ENCODE data around the gene CILP2.

Gene CILP2

DNA sequence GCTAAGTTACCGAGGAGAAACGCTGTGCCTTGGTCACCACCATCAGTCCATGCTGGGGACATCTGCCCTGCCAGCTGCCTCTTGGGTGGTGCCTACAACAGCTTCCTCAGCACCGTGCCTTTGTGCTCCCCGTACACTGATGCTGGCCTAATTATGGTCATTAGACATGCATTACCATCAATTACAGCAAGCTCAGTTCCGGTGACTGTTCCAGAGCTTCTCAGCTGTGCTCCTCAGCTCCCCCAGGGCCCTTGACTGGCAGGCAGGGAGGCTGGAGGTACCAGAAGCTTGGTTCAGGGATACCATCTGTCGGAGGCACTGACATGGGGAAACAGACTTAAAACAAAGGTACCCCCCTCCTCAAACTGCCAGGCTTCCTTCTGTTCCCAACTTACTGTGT is 40.2 kb downstream of the CILP2 start:
- no peak for TF ChIP-seq CTCF (IDR thresholded peaks at IDR 0.05; ENCODE audit: unreplicated experiment in 3 of 3)
- no peak overlapping the region for H3K4me3 Mint-ChIP-seq
- H3K27ac Mint-ChIP-seq = no peak overlapping the region
- H3K4me1 Mint-ChIP-seq = no peaks in the 10 kb centered on the region
- H3K9me3 Mint-ChIP-seq = no peaks in the 10 kb centered on the region
- no peaks in the 10 kb centered on the region for H3K36me3 Mint-ChIP-seq (ENCODE audit: low read depth)
- no peaks in the 10 kb centered on the region for H3K27me3 Mint-ChIP-seq (ENCODE audit: low read depth)

- no peaks in the 10 kb centered on the region for H3K9me3 Mint-ChIP-seq
- no peaks in the 10 kb centered on the region for H3K27me3 Mint-ChIP-seq (ENCODE audit: low read depth)
- no peak overlapping the region for H3K27ac Mint-ChIP-seq
- no peak overlapping the region for H3K4me3 Mint-ChIP-seq
- H3K4me1 Mint-ChIP-seq = no peaks in the 10 kb centered on the region
- no peaks in the 10 kb centered on the region for H3K36me3 Mint-ChIP-seq (ENCODE audit: low read depth)
- no peak for TF ChIP-seq CTCF (IDR thresholded peaks at IDR 0.05; ENCODE audit: unreplicated experiment in 3 of 3)
Measured at GRCh38 chr19:19579533-19580361, 41.7 kb downstream of the CILP2 start.

- Mint-ChIP-seq H3K9me3 (no peaks in the 10 kb centered on the region), H3K27ac (no peak overlapping the region), H3K27me3 (ENCODE audit: low read depth) (no peaks in the 10 kb centered on the region), H3K36me3 (ENCODE audit: low read depth) (no peaks in the 10 kb centered on the region), H3K4me1 (no peaks in the 10 kb centered on the region), H3K4me3 (no peak overlapping the region)
- TF ChIP-seq CTCF (IDR thresholded peaks at IDR 0.05; ENCODE audit: unreplicated experiment in 3 of 3) = no peak
Measured at GRCh38 chr19:19580418-19580817, 42.4 kb downstream of the CILP2 start.

DNA sequence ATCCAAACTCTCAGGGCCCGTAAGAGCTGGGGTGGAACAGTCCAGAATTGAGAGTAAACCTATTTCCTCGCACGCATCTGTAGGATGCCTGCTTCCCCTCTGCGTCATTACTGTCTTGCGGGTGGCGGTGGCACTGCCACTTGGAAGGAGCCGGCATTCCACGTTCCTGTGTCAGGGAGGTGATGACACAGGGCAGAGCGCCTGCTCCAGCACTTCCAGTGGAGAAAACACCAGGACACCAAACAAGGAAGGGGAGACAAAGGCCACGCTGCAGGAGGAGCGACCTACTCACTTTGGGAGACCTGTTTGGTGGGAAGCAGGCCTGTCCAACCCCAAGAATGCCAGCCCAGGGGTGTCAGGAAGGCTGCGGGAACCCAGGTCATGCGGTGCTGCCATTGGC is 43.3 kb downstream of the CILP2 start:
- no peaks in the 10 kb centered on the region for H3K9me3 Mint-ChIP-seq
- no peak overlapping the region for H3K27ac Mint-ChIP-seq
- H3K4me3 Mint-ChIP-seq = no peak overlapping the region
- TF ChIP-seq CTCF (IDR thresholded peaks at IDR 0.05; ENCODE audit: unreplicated experiment in 3 of 3) = no peak
- H3K4me1 Mint-ChIP-seq = no peaks in the 10 kb centered on the region
- no peaks in the 10 kb centered on the region for H3K36me3 Mint-ChIP-seq (ENCODE audit: low read depth)
- no peaks in the 10 kb centered on the region for H3K27me3 Mint-ChIP-seq (ENCODE audit: low read depth)

- TF ChIP-seq CTCF (IDR thresholded peaks at IDR 0.05; ENCODE audit: unreplicated experiment in 3 of 3) = no peak
- Mint-ChIP-seq H3K27ac (no peak overlapping the region), H3K9me3 (no peaks in the 10 kb centered on the region), H3K4me1 (no peaks in the 10 kb centered on the region), H3K27me3 (ENCODE audit: low read depth) (no peaks in the 10 kb centered on the region), H3K4me3 (no peak overlapping the region), H3K36me3 (ENCODE audit: low read depth) (no peaks in the 10 kb centered on the region)
Measured at GRCh38 chr19:19582471-19582870, 44.4 kb downstream of the CILP2 start.

GRCh38 chr19:19584356-19584755 is 46.3 kb downstream of the CILP2 start:
- Mint-ChIP-seq H3K27me3 (ENCODE audit: low read depth) (no peaks in the 10 kb centered on the region), H3K4me1 (no peaks in the 10 kb centered on the region), H3K27ac (no peak overlapping the region), H3K4me3 (no peak overlapping the region), H3K9me3 (no peaks in the 10 kb centered on the region), H3K36me3 (ENCODE audit: low read depth) (no peaks in the 10 kb centered on the region)
- no peak for TF ChIP-seq CTCF (IDR thresholded peaks at IDR 0.05; ENCODE audit: unreplicated experiment in 3 of 3)
